Breast epithelium (tissue), 4 donors: ENCODE measurements around the gene CCDC178. TPM values are rescaled to one million over a fixed set of nuclear protein-coding genes. Genes with fewer than 3 reads are reported as not detected.

ENCODE experiments used
- DNase-seq, 2 donors: peaks; one replicate each; pipeline ENCODE4 v3.0.0-alpha.2; 2019; ENCODE audit warnings: low spot score in 2 of 2
- H3K27ac ChIP-seq, 2 donors: fragments of 200-600 bp; sonication (generic) in 1 of 2; one replicate each; pipeline ENCODE4 v1.5.1; 2016 to 2019; ENCODE audit warnings: mild to moderate bottlenecking in 1 of 2
- H3K27me3 ChIP-seq, 2 donors: fragments of 200-600 bp; sonication (generic) in 1 of 2; one replicate each; pipeline versions ENCODE4 v1.5.1 to v1.6.0; 2017 to 2019; ENCODE audit warnings: control low read depth in 1 of 2, mild to moderate bottlenecking in 1 of 2
- H3K36me3 ChIP-seq: fragments of 200-600 bp; one replicate; pipeline ENCODE4 v1.5.1; 2019
- H3K4me1 ChIP-seq, 2 donors: fragments of 200-600 bp; sonication (generic); one replicate each; pipeline ENCODE4 v1.5.1; 2016 to 2019; ENCODE audit warnings: control low read depth in 1 of 2
- H3K4me3 ChIP-seq, 3 donors: fragments of 200-600 bp; sonication (generic); 1 replicate in 2 of 3; 2 replicates in 1 of 3; pipeline ENCODE4 v1.5.1; 2016 to 2019; ENCODE audit warnings: mild to moderate bottlenecking in 3 of 3, moderate library complexity in 2 of 3
- H3K9me3 ChIP-seq, 2 donors: fragments of 200-600 bp; sonication (generic) in 1 of 2; one replicate each; pipeline ENCODE4 v1.5.1; 2016 to 2019; ENCODE audit warnings: control low read depth in 1 of 2
- CTCF ChIP-seq, 3 donors: fragments of 450-650 bp; IDR thresholded peaks; one replicate each; pipeline ENCODE4 v1.5.1; 2016 to 2017; ENCODE audit warnings: antibody characterized with exemption in 3 of 3, mild to moderate bottlenecking in 3 of 3, moderate library complexity in 3 of 3
- POLR2A ChIP-seq: fragments of 450-650 bp; IDR thresholded peaks from one replicate; pipeline ENCODE4 v1.6.1; 2016; ENCODE audit warnings: antibody characterized with exemption, mild to moderate bottlenecking, moderate library complexity
- POLR2AphosphoS5 ChIP-seq, 3 donors: sonication (generic); formaldehyde crosslinking; IDR thresholded peaks; one replicate each; pipeline ENCODE4 v1.6.1; 2017; ENCODE audit warnings: antibody characterized with exemption in 3 of 3
- intact Hi-C: fragments of 100-400 bp; cut with DNase I; formaldehyde crosslinking; loops from one replicate; pipeline ENCODE4 v1.15.1; 2023; ENCODE audit warnings: low total_unique reads
- total RNA-seq, 3 donors: library from RNA; depleted of rRNA; stranded (reverse); fragments of >200 nt; gene quantifications; one replicate each; pipeline ENCODE4 v1.1.0, GENCODE V29; 2016

CCDC178 gene
- total RNA-seq, 3 donors from 2014 or later, result 1.6 to 4.6 (median 3.5) TPM

DNA sequence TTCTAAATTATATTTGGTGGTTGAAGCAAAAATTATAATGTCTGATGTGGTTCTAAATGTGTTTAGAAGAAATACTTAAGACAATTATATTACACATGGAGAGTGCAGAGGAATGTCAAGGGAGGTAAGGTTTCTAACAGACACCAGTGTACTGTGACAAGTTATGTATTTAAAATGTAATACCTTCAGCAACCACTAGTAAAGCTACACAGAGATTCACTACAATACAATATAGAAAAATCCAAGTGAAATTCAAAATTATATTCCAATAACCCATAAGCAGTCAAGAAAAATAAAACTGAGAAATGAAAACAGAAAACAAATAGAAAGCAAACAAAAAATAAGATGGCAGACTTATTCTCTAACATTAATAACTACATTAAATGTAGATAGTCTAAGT, 418.2 kb downstream of the CCDC178 start:
- no peaks in the 10 kb centered on the region for H3K9me3 ChIP-seq
- TF ChIP-seq CTCF (IDR thresholded peaks at IDR 0.05) (no peak), POLR2A (no peak), POLR2AphosphoS5 (IDR thresholded peaks at IDR 0.05) (no peak)

GRCh38 chr18:33020877-33021276, 419.6 kb downstream of the CCDC178 start:
- no peak for TF ChIP-seq POLR2A
- no peak for TF ChIP-seq POLR2AphosphoS5 (IDR thresholded peaks at IDR 0.05)
- no peak for TF ChIP-seq CTCF (IDR thresholded peaks at IDR 0.05)
- Histone ChIP-seq H3K9me3 (no peaks in the 10 kb centered on the region), H3K4me3 (no peak overlapping the region), H3K27me3 (no peaks in the 10 kb centered on the region), H3K4me1 (no peaks in the 10 kb centered on the region), H3K27ac (no peak overlapping the region), H3K36me3 (peaks cover 3% of the 10 kb centered on the region)
- DNase-seq, result no peak
- intact Hi-C loops, result no loop called here

More for the DNA sequence above, 418.2 kb downstream of the CCDC178 start:
- Histone ChIP-seq H3K27me3 (no peaks in the 10 kb centered on the region), H3K27ac (no peak overlapping the region), H3K36me3 (peaks cover 3% of the 10 kb centered on the region), H3K4me3 (no peak overlapping the region), H3K4me1 (no peaks in the 10 kb centered on the region)
- intact Hi-C loops, result no loop called here
- DNase-seq, result no peak

GRCh38 chr18:33014060-33014796, 426.3 kb downstream of the CCDC178 start:
- no peak for DNase-seq
- TF ChIP-seq CTCF (IDR thresholded peaks at IDR 0.05), result no peak
- TF ChIP-seq POLR2A, result no peak
- TF ChIP-seq POLR2AphosphoS5 (IDR thresholded peaks at IDR 0.05), result no peak
- Histone ChIP-seq H3K27me3 (no peaks in the 10 kb centered on the region), H3K4me3 (no peak overlapping the region), H3K36me3 (no peaks in the 10 kb centered on the region), H3K4me1 (no peaks in the 10 kb centered on the region), H3K9me3 (no peaks in the 10 kb centered on the region), H3K27ac (no peak overlapping the region)
- intact Hi-C loops, result no loop called here

- H3K27me3 ChIP-seq, result no peaks in the 10 kb centered on the region
- no peak for TF ChIP-seq POLR2A
- H3K9me3 ChIP-seq, result no peaks in the 10 kb centered on the region
- H3K4me3 ChIP-seq, result no peak overlapping the region
- DNase-seq, result no peak
- no peak overlapping the region for H3K27ac ChIP-seq
- no peaks in the 10 kb centered on the region for H3K4me1 ChIP-seq
- no peaks in the 10 kb centered on the region for H3K36me3 ChIP-seq
- intact Hi-C loops, result no loop called here
Observed at GRCh38 chr18:33010149-33010548, 430.4 kb downstream of the CCDC178 start.

DNA sequence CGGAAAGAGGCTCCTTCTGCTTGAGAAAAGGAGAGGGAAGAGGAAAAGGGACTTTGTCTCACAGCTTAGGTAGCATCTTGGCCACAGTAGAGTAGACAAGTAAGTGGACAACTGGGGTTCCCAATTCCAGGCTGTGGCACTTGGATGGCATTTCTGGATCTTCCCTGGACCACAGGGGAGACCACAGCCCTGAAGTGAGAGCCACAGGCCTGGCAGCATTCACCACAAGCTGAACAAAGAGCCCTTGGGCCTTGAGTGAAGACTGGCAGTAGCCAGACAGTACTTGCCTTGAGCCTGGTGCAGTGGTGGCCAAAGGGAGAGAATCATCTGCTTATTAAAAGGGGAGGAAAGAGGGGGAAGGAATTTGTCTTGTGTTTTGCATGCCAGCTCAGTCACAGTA, 441.6 kb downstream of the CCDC178 start:
- no peak for DNase-seq
- no peak overlapping the region for H3K4me3 ChIP-seq
- intact Hi-C loops, result no loop called here
- H3K9me3 ChIP-seq, result peaks cover 0 to 19% of the 10 kb centered on the region in 2 donors
- H3K4me1 ChIP-seq, result no peaks in the 10 kb centered on the region
- H3K36me3 ChIP-seq, result no peaks in the 10 kb centered on the region
- H3K27ac ChIP-seq, result no peak overlapping the region
- H3K27me3 ChIP-seq, result no peaks in the 10 kb centered on the region
- no peak for TF ChIP-seq POLR2A
- TF ChIP-seq POLR2AphosphoS5 (IDR thresholded peaks at IDR 0.05), result no peak
- TF ChIP-seq CTCF (IDR thresholded peaks at IDR 0.05), result no peak
